ENCODE data around the gene TPST2.

DNA sequence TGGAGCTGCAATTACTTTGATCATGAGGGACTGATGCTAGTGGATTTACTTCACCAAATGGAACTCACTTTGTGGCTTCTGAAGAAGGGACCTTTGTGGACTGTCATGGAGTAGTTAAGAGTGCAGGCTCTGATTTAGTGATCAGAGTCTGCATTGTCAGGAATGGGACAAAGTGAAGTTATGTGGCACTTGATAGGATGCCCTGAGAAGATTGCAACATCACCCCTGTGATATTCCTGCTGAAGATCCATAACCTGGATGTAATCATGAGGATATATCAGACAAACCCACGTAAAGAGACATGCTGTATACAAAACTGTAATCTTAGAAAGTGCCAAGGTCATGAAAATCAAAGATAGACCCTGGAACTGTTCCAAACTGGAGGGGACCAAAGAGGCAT lies 76.1 kb downstream of the TPST2 start:
- TF ChIP-seq, protein P1, sequence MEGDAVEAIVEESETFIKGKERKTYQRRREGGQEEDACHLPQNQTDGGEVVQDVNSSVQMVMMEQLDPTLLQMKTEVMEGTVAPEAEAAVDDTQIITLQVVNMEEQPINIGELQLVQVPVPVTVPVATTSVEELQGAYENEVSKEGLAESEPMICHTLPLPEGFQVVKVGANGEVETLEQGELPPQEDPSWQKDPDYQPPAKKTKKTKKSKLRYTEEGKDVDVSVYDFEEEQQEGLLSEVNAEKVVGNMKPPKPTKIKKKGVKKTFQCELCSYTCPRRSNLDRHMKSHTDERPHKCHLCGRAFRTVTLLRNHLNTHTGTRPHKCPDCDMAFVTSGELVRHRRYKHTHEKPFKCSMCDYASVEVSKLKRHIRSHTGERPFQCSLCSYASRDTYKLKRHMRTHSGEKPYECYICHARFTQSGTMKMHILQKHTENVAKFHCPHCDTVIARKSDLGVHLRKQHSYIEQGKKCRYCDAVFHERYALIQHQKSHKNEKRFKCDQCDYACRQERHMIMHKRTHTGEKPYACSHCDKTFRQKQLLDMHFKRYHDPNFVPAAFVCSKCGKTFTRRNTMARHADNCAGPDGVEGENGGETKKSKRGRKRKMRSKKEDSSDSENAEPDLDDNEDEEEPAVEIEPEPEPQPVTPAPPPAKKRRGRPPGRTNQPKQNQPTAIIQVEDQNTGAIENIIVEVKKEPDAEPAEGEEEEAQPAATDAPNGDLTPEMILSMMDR (conservative IDR thresholded peaks at IDR 0.05): no peak
- TF ChIP-seq ZFX (IDR thresholded peaks at IDR 0.05): no peak

Data from C4-2B (cell line).